PC-3 (cell line): ENCODE data around the gene C11orf68. TPM values are rescaled to one million over a fixed set of nuclear protein-coding genes. Genes with fewer than 3 reads are reported as not detected.

ENCODE experiments used
- ATAC-seq: fragments of 200-7000 bp; cut with Tn5 transposase; 2 replicates; pipeline ENCODE4 v1.9.1; 2020; ENCODE audit warnings: mild to moderate bottlenecking, moderate library complexity
- BruUV-seq: library from RNA; stranded (reverse); fragments of 400-500 nt; replicated peaks from 2 replicates; lab custom pipeline; 2021; lab: Mats Ljungman, UMichigan
- CTCF ChIA-PET: fragments of 300-600 bp; sonication (Branson Sonifier 250); formaldehyde crosslinking; loops from one replicate; lab custom pipeline; 2022; ENCODE audit warnings: antibody characterized with exemption; lab: Charles Lee
- POLR2A ChIA-PET: fragments of 300-600 bp; sonication (Branson Sonifier 250); formaldehyde crosslinking; loops from one replicate; lab custom pipeline; 2022; ENCODE audit warnings: antibody characterized with exemption; ENCODE audit not compliant: unreplicated experiment; lab: Charles Lee
- DNase-seq: peaks from one replicate; pipeline ENCODE4 v3.0.0-alpha.2; 2015
- H2AFZ ChIP-seq: fragments of 300-600 bp; sonication (generic); 2 replicates; pipeline ENCODE4 v1.6.0; 2016; ENCODE audit warnings: antibody characterized with exemption, low read length
- H3F3A ChIP-seq: fragments of 300-600 bp; sonication (generic); one replicate; pipeline ENCODE4 v1.6.0; 2017; ENCODE audit warnings: antibody characterized with exemption, low read length, control low read depth, mild to moderate bottlenecking; ENCODE audit not compliant: unreplicated experiment
- H3K27ac ChIP-seq: fragments of 300-600 bp; sonication (generic); 2 replicates; pipeline ENCODE4 v1.5.1; 2016; ENCODE audit warnings: mild to moderate bottlenecking, low read length
- H3K27me3 ChIP-seq: fragments of 300-600 bp; sonication (generic); 2 replicates; pipeline ENCODE4 v1.6.1; 2016; ENCODE audit warnings: low read length, mixed read lengths
- H3K36me3 ChIP-seq: fragments of 300-600 bp; sonication (generic); 2 replicates; pipeline ENCODE4 v1.6.1; 2016; ENCODE audit warnings: low read depth, mixed run types, low read length, mixed read lengths
- H3K4me1 ChIP-seq: fragments of 300-600 bp; sonication (generic); 2 replicates; pipeline ENCODE4 v1.5.1; 2016; ENCODE audit warnings: low read length; ENCODE audit not compliant: insufficient read depth
- H3K4me2 ChIP-seq: fragments of 300-600 bp; sonication (generic); 2 replicates; pipeline ENCODE4 v1.6.0; 2016; ENCODE audit warnings: low read length
- H3K4me3 ChIP-seq: fragments of 300-600 bp; sonication (generic); 2 replicates; pipeline ENCODE4 v1.5.1; 2016; ENCODE audit warnings: mild to moderate bottlenecking, low read length, mixed read lengths
- H3K79me2 ChIP-seq: fragments of 300-600 bp; sonication (generic); 2 replicates; pipeline ENCODE4 v1.6.1; 2017; ENCODE audit warnings: low read length, mixed read lengths
- H3K9ac ChIP-seq: fragments of 300-600 bp; sonication (generic); 2 replicates; pipeline ENCODE4 v1.6.0; 2016; ENCODE audit warnings: mild to moderate bottlenecking, low read length
- H3K9me2 ChIP-seq: fragments of 300-600 bp; sonication (generic); replicated peaks from 2 replicates; pipeline ENCODE4 v1.6.1; 2016; ENCODE audit warnings: mixed run types, low read length, mixed read lengths
- H3K9me3 ChIP-seq: fragments of 300-600 bp; sonication (generic); 2 replicates; pipeline ENCODE4 v1.6.1; 2016; ENCODE audit warnings: low read length, mixed read lengths
- H4K20me1 ChIP-seq: fragments of 300-600 bp; sonication (generic); 2 replicates; pipeline ENCODE4 v1.6.1; 2016; ENCODE audit warnings: low read length, mixed read lengths
- CTCF ChIP-seq: fragments of 300-600 bp; sonication (generic); conservative IDR thresholded peaks from 2 replicates; pipeline ENCODE4 v1.5.1; 2017; ENCODE audit warnings: antibody characterized with exemption, low read depth, mild to moderate bottlenecking, low read length
- EZH2 ChIP-seq: fragments of 300-600 bp; sonication (generic); IDR thresholded peaks from one replicate; pipeline ENCODE4 v1.6.1; 2017; ENCODE audit warnings: antibody characterized with exemption, mild to moderate bottlenecking, low read length; ENCODE audit not compliant: unreplicated experiment
- EZH2phosphoT487 ChIP-seq: fragments of 300-600 bp; sonication (generic); IDR thresholded peaks from 2 replicates; pipeline ENCODE4 v1.6.1; 2018; ENCODE audit warnings: mild to moderate bottlenecking, antibody characterized with exemption, low read length, borderline replicate concordance
- intact Hi-C: fragments of 100-400 bp; cut with micrococcal nuclease; formaldehyde crosslinking; loops from 2 replicates; pipeline ENCODE4 v1.9.0; 2023
- total RNA-seq: library from RNA; depleted of rRNA; stranded (reverse); fragments of >200 nt; gene quantifications from 2 replicates; pipeline ENCODE4 v1.2.3, GENCODE V29; 2014

C11orf68 gene
- total RNA-seq, 1 experiment from 2014 or later, result 61.3 TPM

GRCh38 chr11:65883786-65884715, 34.8 kb downstream of the C11orf68 start:
- POLR2A ChIA-PET, result no interaction called here
- H3K4me2 ChIP-seq, result no peak overlapping the region
- no TSS peak for BruUV-seq

GRCh38 chr11:65883058-65883761, 35.7 kb downstream of the C11orf68 start:
- Histone ChIP-seq H3K27ac (no peak overlapping the region), H4K20me1 (no peaks in the 10 kb centered on the region), H3K36me3 (peaks cover 37% of the 10 kb centered on the region), H3K9ac (no peak overlapping the region), H2AFZ (no peak overlapping the region), H3K9me2 (no peaks in the 10 kb centered on the region), H3F3A (no peaks in the 10 kb centered on the region), H3K9me3 (no peaks in the 10 kb centered on the region), H3K4me3 (no peak overlapping the region), H3K79me2 (peaks cover 36% of the 10 kb centered on the region), H3K4me2 (no peak overlapping the region), H3K27me3 (no peaks in the 10 kb centered on the region), H3K4me1 (peaks cover 13% of the 10 kb centered on the region)
- intact Hi-C loops, result no loop called here
- ATAC-seq, result no peak
- ChIA-PET CTCF (no interaction called here), POLR2A (no interaction called here)
- no TSS peak for BruUV-seq
- no peak for DNase-seq
- TF ChIP-seq EZH2phosphoT487, result no peak
- TF ChIP-seq CTCF, result no peak
- TF ChIP-seq EZH2, result no peak

More at GRCh38 chr11:65883786-65884715, 34.8 kb downstream of the C11orf68 start:
- ATAC-seq, result no peak
- no peak for TF ChIP-seq EZH2
- TF ChIP-seq CTCF, result no peak
- no peak for TF ChIP-seq EZH2phosphoT487
- Histone ChIP-seq H3K36me3 (peaks cover 37% of the 10 kb centered on the region), H3K4me1 (peaks cover 18% of the 10 kb centered on the region), H3K4me3 (no peak overlapping the region), H3K9me2 (no peaks in the 10 kb centered on the region), H4K20me1 (no peaks in the 10 kb centered on the region), H3K9me3 (no peaks in the 10 kb centered on the region), H2AFZ (no peak overlapping the region), H3K79me2 (peaks cover 36% of the 10 kb centered on the region), H3K9ac (no peak overlapping the region), H3K27me3 (no peaks in the 10 kb centered on the region), H3K27ac (no peak overlapping the region), H3F3A (no peaks in the 10 kb centered on the region)
- CTCF ChIA-PET, result interaction anchor here (0.6 to 2.0 kb wide), 7 partner anchors 18 to 386 kb away, joined by 4 to 14 read pairs (median 6); partner anchors contain the start of gene MUS81
- DNase-seq, result no peak
- intact Hi-C loops, result loop anchor here (1.0 kb wide), 1 partner anchor 105 kb away; no protein-coding TSS in a partner anchor
